HepG2 (cell line): ENCODE data around the gene ZSCAN2. TPM values are rescaled to one million over a fixed set of nuclear protein-coding genes. Genes with fewer than 3 reads are reported as not detected.
A peak's percentile ranks its signal among the peaks of the same experiment; 100 is the strongest.

Experiments
- AGO2 ChIP-seq: fragments of 200-400 bp; formaldehyde crosslinking; optimal IDR thresholded peaks from 2 replicates; pipeline ENCODE3; 2017; ENCODE audit warnings: mild to moderate bottlenecking, low read depth, low read length, moderate library complexity
- ATAD3A ChIP-seq: sonication (generic); formaldehyde crosslinking; IDR thresholded peaks from 2 replicates; pipeline ENCODE4 v1.4.0; 2020; ENCODE audit warnings: missing genetic modification reagents
- ATRX ChIP-seq: sonication (generic); formaldehyde crosslinking; IDR thresholded peaks from 2 replicates; pipeline ENCODE4 v1.4.0; 2020; ENCODE audit warnings: missing genetic modification reagents, borderline replicate concordance
- CHD4 ChIP-seq: fragments of 200-600 bp; sonication (generic); IDR thresholded peaks from 2 replicates; pipeline ENCODE4 v1.7.0; 2017; ENCODE audit warnings: mild to moderate bottlenecking, low read length, borderline replicate concordance
- E2F1 ChIP-seq: sonication (generic); formaldehyde crosslinking; IDR thresholded peaks from 2 replicates; pipeline ENCODE4 v1.5.0; 2020; ENCODE audit warnings: missing genetic modification reagents
- ESRRA ChIP-seq: sonication (generic); formaldehyde crosslinking; IDR thresholded peaks from 2 replicates; pipeline ENCODE4 v1.5.1; 2020; ENCODE audit warnings: mild to moderate bottlenecking, low read depth, missing genetic modification reagents
- ETV6 ChIP-seq: sonication (generic); formaldehyde crosslinking; conservative IDR thresholded peaks from 2 replicates; pipeline ENCODE4 v1.4.0; 2020; ENCODE audit warnings: missing genetic modification reagents
- IKZF4 ChIP-seq: sonication (generic); formaldehyde crosslinking; IDR thresholded peaks from 2 replicates; pipeline ENCODE4 v1.5.1; 2020; ENCODE audit warnings: borderline replicate concordance, mild to moderate bottlenecking, low read depth, missing genetic modification reagents; ENCODE audit errors: not compliant biosample characterization
- IRX3 ChIP-seq: sonication (generic); formaldehyde crosslinking; IDR thresholded peaks from 2 replicates; pipeline ENCODE4 v1.8.1; 2023; ENCODE audit warnings: mild to moderate bottlenecking, low read depth, missing genetic modification reagents, borderline replicate concordance
- KAT8 ChIP-seq: IDR thresholded peaks from 2 replicates; pipeline ENCODE4 v1.6.1; 2016; ENCODE audit warnings: missing genetic modification reagents, missing compliant biosample characterization
- KDM5B ChIP-seq: sonication (generic); formaldehyde crosslinking; IDR thresholded peaks from 2 replicates; pipeline ENCODE4 v1.4.0; 2020; ENCODE audit warnings: missing genetic modification reagents, mild to moderate bottlenecking, borderline replicate concordance
- KLF13 ChIP-seq: sonication (generic); formaldehyde crosslinking; IDR thresholded peaks from 2 replicates; pipeline ENCODE4 v1.4.0; 2020; ENCODE audit warnings: mild to moderate bottlenecking, missing genetic modification reagents
- LBX2 ChIP-seq: sonication (generic); formaldehyde crosslinking; IDR thresholded peaks from 2 replicates; pipeline ENCODE4 v1.5.0; 2020; ENCODE audit warnings: missing genetic modification reagents, mild to moderate bottlenecking, borderline replicate concordance
- NFATC3 ChIP-seq: sonication (generic); formaldehyde crosslinking; IDR thresholded peaks from 2 replicates; pipeline ENCODE4 v1.5.1; 2020; ENCODE audit warnings: mild to moderate bottlenecking, missing genetic modification reagents
- NFE2 ChIP-seq: sonication (generic); formaldehyde crosslinking; IDR thresholded peaks from 2 replicates; pipeline ENCODE4 v1.4.0; 2020; ENCODE audit warnings: missing genetic modification reagents
- NR2F6 ChIP-seq, 2 experiments: IDR thresholded peaks; 2 replicates each; pipeline ENCODE4 v1.6.1; 2016; ENCODE audit warnings: antibody characterized with exemption in 1 of 2, mild to moderate bottlenecking in 1 of 2
- PHF8 ChIP-seq: sonication (generic); formaldehyde crosslinking; IDR thresholded peaks from 2 replicates; pipeline ENCODE4 v1.5.0; 2020; ENCODE audit warnings: missing genetic modification reagents
- POLR2AphosphoS2 ChIP-seq: IDR thresholded peaks from 2 replicates; pipeline ENCODE4 v1.6.1; 2011; ENCODE audit warnings: low read depth, low read length, improper control_type of control experiment
- SMARCE1 ChIP-seq: fragments of 450-650 bp; IDR thresholded peaks from 2 replicates; pipeline ENCODE4 v1.6.1; 2017; ENCODE audit warnings: borderline replicate concordance
- SNRNP70 ChIP-seq: fragments of 200-400 bp; formaldehyde crosslinking; IDR thresholded peaks from 2 replicates; pipeline ENCODE4 v1.6.1; 2017; ENCODE audit warnings: mild to moderate bottlenecking, low read depth, low read length, moderate library complexity
- ZBTB38 ChIP-seq: sonication (generic); formaldehyde crosslinking; IDR thresholded peaks from 2 replicates; pipeline ENCODE4 v1.5.1; 2020; ENCODE audit warnings: mild to moderate bottlenecking, missing genetic modification reagents
- ZFP37 ChIP-seq: sonication (generic); formaldehyde crosslinking; IDR thresholded peaks from 2 replicates; pipeline ENCODE4 v1.4.0; 2020; ENCODE audit warnings: missing genetic modification reagents, borderline replicate concordance
- ZNF20 ChIP-seq: sonication (generic); formaldehyde crosslinking; IDR thresholded peaks from 2 replicates; pipeline ENCODE4 v1.4.0; 2020; ENCODE audit warnings: mild to moderate bottlenecking, moderate library complexity, missing genetic modification reagents
- ZNF280D ChIP-seq: sonication (generic); formaldehyde crosslinking; IDR thresholded peaks from 2 replicates; pipeline ENCODE4 v1.5.1; 2020; ENCODE audit warnings: mild to moderate bottlenecking, missing genetic modification reagents
- ZNF530 ChIP-seq: sonication (generic); formaldehyde crosslinking; IDR thresholded peaks from 2 replicates; pipeline ENCODE4 v1.5.0; 2020; ENCODE audit warnings: low read depth, mild to moderate bottlenecking, missing genetic modification reagents
- ZNF589 ChIP-seq: sonication (generic); formaldehyde crosslinking; conservative IDR thresholded peaks from 2 replicates; pipeline ENCODE4 v1.8.0; 2022; ENCODE audit warnings: mild to moderate bottlenecking, moderate library complexity, missing genetic modification reagents
- ZSCAN20 ChIP-seq: sonication (generic); formaldehyde crosslinking; IDR thresholded peaks from 2 replicates; pipeline ENCODE4 v1.4.0; 2020; ENCODE audit warnings: missing genetic modification reagents, mild to moderate bottlenecking, borderline replicate concordance
- polyA plus RNA-seq, 8 experiments: library from polyadenylated mRNA; depleted of rRNA in 3 of 8; stranded (reverse) in 7 of 8; unstranded in 1 of 8; fragments of >200 nt; fragmentation: Illumina TruSeq in 4 of 8; extraction: Trizol in 4 of 8; gene quantifications; 2 replicates each; pipeline versions ENCODE4 v1.2.1 to v1.2.3, GENCODE V29; 2011 to 2016; ENCODE audit warnings: low read depth in 4 of 8, missing spikeins in 1 of 8, mixed read lengths in 1 of 8; ENCODE audit not compliant: insufficient read depth in 1 of 8
- total RNA-seq, 5 experiments: library from RNA; depleted of rRNA; stranded (reverse); fragments of >200 nt; fragmentation: Illumina TruSeq; extraction: Trizol; gene quantifications; 2 replicates each; pipeline ENCODE4 v1.2.3, GENCODE V29; 2016; ENCODE audit warnings: low read depth in 1 of 5

ZSCAN2 gene
- total and polyA plus RNA-seq, 2 of the 13 experiments (the other 11 are each of a cell fraction or from before 2014, with no cell fraction given): 11.4 to 21.5 TPM

- no peak for TF ChIP-seq IRX3 (CRISPR knock-in tag)
- 0 out of 2 replicates have a peak, but pooled peaks have one; percentile 85 for TF ChIP-seq NFATC3 (CRISPR knock-in tag)
- peak; percentile 94 for TF ChIP-seq PHF8
- no peak for TF ChIP-seq ZFP37
- TF ChIP-seq NR2F6 (IDR thresholded peaks at IDR 0.05): no peak
- no peak for TF ChIP-seq NR2F6 (CRISPR knock-in tag; IDR thresholded peaks at IDR 0.05)
- TF ChIP-seq ZNF280D (CRISPR knock-in tag): no peak; the same call in 1 of the 2 replicates
- no peak; the same call in 1 of the 2 replicates for TF ChIP-seq ZBTB38 (CRISPR knock-in tag)
- TF ChIP-seq ZNF589 (CRISPR knock-in tag): no peak
- TF ChIP-seq ZSCAN20 (CRISPR knock-in tag): no peak
- no peak for TF ChIP-seq ETV6 (CRISPR knock-in tag)
- TF ChIP-seq ATAD3A (CRISPR knock-in tag): no peak
- TF ChIP-seq NFE2 (CRISPR knock-in tag): no peak
- TF ChIP-seq SMARCE1: no peak
- no peak for TF ChIP-seq ZNF20
- no peak for TF ChIP-seq ESRRA (CRISPR knock-in tag)
- TF ChIP-seq KAT8: peak; percentile 71
- TF ChIP-seq ATRX (CRISPR knock-in tag): no peak
- no peak for TF ChIP-seq KLF13 (CRISPR knock-in tag)
- TF ChIP-seq IKZF4: peak; percentile 68
- no peak for TF ChIP-seq LBX2 (CRISPR knock-in tag)
- TF ChIP-seq SNRNP70: no peak
- TF ChIP-seq AGO2: peak; percentile 72
- TF ChIP-seq CHD4: no peak
- no peak for TF ChIP-seq POLR2AphosphoS2
- TF ChIP-seq KDM5B (CRISPR knock-in tag): no peak; the same call in 1 of the 2 replicates
- TF ChIP-seq ZNF530 (CRISPR knock-in tag): no peak
- TF ChIP-seq E2F1 (CRISPR knock-in tag): peak; percentile 33; the same call in 1 of the 2 replicates
These were observed at the start of gene ZSCAN2 (continued) for GRCh38 chr15:84600687-84601554.
